Stimulated activated CD8-positive, alpha-beta memory T cell treated with anti-CD3 and anti-CD28 coated beads, Interleukin-7, amount 100 ng/mL, for 48 hours (primary cell): Measurements from ENCODE around the gene MTSS2.
"Not testable (repeated sequence)": the region's sequence is repeated elsewhere in the genome, so short reads cannot be mapped to it uniquely, and the experiment has no call there.

Experiments used
- DNase-seq, 2 donors: peaks; one replicate each; pipeline ENCODE4 v3.0.0-alpha.2; 2020; ENCODE audit warnings: low read depth in 1 of 2; ENCODE audit errors: extremely low read depth in 1 of 2

Gene MTSS2

DNA sequence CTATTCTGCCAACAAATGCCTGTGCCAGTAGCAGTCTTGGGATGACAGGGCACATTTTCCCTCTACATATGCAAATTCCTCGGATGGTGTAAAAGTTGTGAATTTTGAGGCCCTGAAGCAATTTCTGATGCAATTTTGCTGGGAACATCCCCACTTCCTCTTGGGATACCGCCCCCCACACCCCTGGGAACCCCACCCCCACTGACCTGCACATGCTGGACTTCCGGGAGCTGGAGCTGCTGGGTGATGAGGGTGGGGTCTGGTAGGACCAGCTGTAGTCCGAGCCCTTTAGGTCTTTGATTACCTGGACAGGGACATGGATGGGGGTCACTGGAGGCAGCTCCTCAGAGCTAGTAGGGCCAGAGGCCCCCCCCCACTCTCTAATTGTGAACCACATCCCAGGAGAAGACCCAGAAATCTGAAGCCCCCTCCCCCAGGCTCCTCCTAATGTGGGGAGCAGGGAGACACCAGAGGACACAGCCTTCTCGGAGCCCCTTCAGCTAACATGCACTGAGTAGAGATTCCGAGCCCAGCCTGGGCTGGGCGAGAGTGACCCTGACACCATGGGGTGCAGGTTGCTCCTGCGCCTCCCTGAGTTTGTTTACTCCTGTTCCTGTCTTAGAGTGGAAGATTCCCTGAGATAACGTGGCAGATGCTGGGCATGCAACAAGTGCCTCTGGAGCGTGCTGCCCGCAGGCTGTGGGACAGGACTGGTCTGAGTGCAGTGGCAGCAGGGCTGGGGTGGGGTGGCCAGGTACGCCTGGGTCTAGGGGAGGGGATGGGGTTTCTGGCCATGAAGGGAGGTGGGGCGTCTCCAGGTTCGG, 9.0 kb downstream of the MTSS2 start:
- no peak for DNase-seq

DNA sequence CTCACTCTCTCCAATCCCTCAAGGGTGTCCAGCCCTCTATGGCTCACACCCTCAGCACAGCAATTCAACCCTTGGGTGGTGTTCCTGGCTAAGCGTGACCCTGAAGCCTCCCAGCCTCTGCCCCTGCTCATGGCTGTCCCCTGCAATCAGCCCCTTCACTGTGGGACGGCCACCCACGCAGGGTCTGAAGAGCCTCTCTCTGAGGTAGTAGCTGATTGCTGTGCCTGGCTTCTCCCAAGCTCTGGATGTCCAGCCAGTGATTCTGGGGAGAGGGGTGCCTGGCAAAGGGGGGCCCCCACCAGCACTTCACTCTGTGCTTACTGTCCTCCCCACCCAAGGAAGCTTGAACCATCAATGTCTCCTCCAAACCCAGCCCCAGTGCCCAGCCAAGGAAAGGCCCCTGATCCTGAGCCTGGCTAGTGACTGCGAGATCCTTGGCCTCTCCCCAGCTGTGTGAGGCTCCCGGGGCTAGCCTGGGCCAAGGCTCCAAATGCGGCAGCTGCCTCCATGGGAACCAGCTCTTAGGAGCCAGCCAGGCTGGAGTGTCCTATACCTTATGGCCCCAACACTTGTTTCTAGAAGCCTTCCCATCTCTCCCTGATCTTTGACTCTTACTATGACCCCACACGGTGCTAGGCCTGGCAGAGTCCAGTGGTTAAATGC, 9.9 kb downstream of the MTSS2 start:
- no peak for DNase-seq

DNA sequence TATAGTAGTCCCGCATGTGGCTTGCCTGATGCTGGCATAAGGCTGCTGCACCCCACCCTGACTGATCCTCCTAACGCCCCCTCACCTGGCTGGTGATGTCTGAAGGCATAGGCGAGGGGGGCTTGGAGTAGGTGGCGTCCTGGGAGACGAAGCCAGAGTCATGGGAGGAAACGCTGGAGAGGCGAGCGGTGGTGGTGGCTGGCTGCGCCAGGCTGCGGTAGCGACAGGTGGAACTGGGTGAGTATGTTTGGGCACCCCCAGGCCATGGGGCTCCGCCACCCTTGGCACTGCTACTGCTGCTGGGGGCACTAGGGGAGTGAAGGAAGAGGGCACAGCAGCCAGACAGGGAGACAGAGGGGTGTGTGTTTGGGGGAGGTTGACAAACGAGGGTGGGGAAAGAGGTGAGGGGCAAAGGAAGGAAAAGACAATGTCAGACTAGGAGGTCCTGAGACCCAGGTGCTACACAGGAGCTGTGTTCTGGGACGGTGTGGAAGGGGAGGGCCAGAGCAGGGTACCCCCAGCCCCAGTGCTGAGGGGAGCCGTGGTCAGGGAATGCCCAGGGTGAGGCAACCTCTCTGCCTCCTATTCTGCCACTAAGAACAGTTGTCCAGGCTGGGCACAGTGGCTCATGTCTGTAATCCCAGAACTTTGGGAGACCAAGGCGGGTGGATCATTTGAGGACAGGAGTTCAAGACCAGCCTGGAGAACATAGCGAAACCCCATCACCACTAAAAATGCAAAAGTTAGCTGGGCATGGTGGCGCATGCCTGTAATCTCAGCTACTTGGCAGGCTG, 11.4 kb downstream of the MTSS2 start:
- no peak for DNase-seq

DNA sequence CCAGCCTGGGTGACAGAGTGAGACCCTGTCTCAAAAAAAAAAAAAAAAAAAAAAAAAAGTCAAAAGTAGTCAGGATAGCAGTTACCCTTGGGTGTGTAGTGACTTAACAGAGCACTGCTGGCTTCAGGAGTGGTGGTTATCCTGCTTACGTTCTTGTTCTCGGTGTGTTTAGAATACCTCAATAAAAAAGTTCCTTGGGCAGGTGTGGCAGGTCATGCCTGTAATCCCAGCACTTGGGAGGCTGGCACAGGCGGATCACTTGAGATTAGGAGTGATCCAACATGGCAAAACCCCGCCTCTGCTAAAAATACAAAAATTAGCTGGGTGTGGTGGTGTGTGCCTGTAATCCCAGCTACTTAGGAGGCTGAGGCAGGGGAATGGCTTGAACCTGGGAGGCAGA, 14.9 kb downstream of the MTSS2 start:
- not testable (repeated sequence) for DNase-seq

DNA sequence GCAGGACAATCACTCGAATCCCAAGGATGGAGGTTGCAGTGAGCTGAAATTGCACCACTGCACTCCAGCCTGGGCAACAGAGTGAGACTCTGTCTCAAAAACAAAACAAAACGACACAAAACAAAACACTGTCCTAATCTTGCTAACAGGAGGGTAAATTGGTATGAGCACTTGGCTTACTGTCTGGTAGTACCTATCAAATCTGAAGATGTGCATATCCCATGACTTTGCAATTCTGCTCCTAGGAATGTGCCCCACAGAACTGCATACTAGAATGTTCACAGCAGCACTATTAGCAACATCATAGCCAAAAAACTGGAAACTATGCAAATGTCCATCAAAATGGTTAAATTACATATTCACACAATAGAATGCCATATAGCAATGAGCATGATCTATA, 15.7 kb downstream of the MTSS2 start:
- no peak for DNase-seq

DNA sequence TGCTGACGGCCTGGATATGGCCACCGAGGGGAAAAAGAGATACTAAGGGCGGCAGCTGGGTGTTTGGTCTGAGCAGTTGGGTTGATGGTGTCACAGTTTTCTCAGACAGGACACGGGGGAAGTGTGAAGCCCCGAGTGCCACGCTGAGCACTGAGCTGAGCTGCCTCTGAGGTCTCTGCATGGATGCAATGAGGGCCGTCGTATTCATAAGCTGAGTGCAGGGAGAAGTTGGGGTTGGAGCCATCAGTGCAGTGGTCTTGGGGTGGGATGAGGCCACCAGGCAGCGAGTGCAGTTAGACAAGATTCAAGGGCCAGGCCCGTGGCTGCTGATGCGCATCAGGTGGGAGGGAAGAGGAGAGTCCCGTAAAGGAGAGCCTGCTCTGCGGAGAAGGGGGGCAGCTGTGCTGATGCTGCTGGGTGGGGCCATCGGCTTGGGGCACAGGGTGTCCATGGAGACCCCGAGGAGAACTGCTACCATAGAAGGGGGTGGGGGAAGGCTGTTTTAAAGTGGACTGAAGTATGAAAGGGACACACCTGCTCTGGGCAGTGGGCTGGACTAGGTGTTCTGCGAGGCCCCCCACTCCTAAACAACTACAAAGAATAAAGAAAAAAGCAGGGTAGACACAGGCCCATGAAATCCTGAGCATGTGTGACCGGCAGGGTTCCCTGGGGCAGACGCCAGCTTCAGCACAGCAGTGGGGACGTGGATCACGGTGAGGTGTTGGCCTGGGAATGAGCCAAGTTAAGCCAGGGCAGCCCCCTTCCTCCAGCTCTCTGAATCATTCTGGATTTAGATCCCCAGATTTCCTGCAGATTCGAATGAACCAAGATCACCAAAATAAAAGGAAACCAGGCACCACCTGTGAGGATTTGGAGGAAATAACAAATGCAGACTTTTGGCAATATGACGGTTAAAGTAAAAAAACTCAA, 19.8 kb downstream of the MTSS2 start:
- no peak for DNase-seq

DNA sequence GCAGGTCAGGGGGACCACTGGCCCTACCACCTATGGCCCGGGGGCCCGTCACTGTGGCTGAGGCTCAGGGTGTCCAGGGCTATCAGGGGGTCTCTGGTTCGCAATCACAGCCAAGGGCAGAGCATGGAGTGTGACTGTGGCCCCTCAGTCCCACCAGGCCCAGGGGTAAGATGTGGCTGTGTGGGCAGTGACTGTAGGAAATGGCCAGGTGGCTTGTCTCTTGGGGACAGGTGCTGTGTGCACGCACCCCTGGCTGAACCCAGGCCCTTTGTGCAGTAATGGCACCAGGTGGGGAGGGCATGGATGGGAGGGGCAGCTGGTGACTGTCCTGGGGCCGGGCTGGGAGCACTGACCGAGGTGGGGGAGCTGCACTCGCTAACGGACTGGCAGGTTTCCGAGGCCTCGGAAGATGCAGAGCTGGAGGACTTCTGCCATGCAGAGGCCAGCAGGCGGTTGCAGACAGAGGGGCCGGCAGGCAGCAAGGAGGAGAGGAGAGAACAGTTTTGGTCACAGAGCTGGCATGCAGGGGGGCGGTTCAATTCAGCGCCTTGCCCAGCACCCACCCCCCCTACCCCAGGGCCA, 20.6 kb downstream of the MTSS2 start:
- no peak for DNase-seq

DNA sequence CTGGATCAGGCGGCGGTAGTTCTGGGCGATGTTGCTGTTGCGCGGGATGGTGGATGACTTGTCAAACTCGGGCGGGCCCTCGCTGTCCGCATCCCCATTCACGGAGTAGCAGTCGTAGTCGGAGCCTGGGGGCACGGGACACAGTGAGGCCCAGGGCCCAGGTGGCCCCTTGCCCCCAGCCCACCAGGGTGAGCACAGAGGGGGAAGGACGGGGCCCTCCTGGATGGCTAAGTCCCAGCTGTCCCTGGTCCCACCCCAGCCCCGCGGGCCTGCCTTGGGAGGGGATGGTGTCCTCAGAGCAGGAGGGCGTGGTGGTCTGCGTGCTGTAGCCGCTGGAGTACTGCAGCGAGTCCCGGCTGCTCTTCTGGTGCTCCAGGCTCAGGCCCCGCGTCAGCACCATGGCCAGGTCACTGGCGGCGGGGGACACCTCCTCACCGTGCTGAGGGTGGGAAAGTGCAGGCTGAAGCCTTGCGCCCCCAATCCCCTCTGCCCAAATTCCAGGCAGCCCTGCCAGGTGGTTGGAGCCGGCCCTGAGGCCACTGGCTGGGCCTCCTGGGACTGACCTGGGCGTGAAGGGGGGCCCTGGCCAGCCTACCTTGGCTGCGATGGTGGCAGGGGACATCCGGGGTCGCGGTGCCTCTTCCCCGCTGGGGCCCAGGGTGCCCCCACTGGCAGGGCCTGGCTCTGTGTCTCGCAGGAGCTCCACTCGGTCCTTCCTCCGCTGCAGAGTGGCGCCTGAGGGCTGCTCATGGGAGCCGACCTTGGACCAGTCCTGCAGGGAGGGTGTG, 21.3 kb downstream of the MTSS2 start:
- no peak for DNase-seq

DNA sequence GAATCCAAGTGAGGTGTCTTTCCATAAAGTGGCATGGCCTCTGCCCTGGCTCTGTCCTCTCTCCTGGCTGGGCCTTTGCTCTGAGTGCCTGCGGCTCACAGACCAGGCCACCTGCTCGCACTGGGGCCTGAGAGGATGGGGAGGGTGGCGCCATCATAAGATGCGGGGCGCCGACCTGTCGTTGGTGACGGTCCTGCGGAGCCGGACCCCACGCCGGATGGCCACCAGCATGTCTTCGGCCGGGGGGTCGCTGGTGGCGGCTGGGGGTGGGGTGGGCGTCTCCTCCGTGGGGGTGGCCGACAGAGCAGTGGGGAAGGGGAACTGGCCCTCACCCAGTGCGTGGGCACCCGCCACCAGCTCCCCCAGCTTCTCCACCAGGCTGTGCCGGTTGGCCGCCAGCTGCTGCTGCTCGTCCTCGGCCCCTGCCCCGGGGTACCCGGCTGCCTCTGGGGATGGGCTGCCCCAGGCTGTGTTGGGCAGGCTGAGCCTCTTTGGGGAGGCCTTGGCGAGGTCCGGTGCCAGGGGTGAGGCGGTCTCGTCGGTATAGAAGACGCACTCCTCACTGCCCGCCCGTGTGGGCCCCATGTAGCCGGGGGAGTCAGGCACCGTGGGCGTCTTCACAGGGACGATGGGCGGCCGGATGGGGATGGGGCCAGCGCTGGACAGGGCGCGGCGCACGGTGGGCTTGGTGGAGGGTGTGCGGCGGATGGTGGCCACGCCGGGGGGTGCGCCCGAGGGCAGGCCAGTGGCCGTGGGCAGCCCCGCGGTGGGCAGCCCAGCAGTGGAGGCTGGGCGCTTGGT, 22.1 kb downstream of the MTSS2 start:
- no peak for DNase-seq

DNA sequence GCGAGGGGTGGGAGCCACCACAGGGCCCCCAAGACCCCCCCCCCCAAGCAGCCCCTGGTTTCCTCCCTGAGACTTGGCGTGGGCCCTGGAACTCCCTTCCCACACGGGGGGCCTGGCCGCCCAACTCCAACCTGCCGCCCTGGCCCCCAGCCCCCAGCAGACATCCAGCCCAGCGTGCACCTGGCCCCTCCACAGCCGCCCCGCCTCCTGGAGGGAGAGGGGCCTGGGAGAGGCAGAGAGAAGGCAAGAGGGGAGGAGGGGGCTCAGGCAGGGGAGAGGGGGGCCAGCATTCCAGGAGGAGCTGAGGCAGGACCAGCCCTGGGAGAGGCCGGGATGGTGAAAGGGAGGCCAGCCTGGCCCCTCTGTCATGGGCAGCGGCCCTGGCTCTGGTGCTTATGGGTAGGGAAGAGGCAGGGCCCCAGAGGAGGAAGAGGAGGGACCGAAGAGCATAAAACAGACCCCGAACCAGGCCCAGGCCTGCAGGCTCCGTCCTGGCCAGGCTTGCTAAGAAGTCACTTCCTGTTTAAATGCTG, 22.8 kb downstream of the MTSS2 start:
- no peak for DNase-seq

DNA sequence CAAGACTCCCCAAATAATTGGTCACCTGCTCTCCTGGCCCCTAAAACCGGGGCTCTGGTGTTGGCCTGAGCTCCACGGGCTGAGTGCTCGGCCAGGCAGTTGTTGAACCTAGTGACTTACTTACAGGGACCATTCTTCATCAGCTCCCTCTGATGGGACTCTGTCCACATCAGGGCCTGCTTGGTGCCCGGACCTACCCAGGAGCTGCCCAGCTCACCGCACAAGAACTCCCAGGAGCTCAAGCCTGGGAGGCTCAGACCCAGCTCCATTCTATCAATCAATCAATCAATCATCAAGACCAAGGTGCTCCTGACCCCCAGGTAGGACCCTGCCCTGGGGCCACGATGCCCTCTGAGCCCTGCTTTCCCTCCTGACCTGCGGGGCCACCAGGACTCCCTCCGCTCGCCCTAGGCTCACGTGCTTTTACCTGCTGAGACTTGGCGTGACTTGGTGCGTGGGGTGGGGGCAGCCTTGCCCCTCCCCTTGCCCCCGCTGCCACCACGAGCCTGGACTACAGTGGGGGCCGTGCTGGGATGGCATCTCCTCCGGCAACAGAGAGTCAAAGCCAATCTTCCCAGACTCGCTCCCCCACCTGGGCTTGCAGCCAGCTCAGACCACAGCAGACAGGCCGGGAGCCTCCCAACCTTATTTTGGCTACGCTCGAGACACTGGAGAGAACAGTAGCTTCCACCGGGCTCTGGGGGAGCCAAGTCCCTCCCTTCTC, 23.8 kb downstream of the MTSS2 start:
- DNase-seq, result no peak

DNA sequence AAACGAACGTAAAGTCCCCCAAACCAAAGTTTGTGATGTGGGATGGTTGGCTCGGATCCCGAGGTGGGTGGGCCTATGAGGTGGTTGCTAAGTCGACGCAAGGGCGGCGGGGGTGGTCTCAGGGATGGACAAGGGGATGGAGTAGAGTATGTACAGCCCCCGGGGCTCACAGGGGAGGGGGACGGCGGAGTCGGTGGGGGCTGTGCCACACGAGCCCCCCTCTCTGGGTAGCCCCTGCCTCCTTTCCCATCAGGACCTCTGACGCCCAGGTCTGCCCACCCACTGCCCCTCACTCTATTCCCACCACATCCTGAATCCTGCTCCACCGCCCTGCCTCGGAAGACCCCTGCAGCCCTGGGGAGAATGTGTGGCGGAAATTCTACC, 24.3 kb downstream of the MTSS2 start:
- DNase-seq, result no peak

DNA sequence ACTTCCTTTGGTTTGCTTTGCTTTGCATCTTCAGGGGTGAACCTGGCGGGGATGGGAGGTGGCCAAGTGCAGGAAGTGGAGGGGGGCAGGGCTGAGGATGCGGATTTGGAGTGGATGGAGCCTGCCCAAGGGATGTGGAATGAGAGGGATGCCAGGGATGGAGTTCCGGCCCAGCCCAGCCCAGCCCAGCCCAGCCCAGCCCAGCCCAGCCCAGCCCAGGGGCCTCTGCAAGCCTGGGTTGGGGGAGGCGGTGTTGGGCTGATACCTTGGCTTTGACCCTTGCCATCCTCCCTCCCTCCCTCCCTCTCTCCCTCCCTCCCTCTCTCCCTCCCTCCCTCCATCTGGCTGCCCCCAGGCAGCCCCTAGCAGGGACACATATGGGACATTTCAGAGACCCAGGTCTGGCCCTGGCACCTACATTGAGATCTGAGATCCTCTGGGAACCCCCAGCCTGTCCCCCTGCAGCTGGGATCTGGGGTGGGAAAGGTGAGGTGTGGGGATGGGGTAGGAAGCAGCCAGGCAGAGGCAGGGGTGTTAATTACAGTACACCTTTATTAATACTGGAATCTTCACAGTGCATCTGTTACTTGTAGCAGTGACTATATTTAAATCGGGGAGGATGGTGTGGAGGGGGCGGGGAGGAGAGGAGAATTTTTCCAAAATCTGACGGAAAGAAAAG, 25.0 kb downstream of the MTSS2 start:
- DNase-seq, result no peak

DNA sequence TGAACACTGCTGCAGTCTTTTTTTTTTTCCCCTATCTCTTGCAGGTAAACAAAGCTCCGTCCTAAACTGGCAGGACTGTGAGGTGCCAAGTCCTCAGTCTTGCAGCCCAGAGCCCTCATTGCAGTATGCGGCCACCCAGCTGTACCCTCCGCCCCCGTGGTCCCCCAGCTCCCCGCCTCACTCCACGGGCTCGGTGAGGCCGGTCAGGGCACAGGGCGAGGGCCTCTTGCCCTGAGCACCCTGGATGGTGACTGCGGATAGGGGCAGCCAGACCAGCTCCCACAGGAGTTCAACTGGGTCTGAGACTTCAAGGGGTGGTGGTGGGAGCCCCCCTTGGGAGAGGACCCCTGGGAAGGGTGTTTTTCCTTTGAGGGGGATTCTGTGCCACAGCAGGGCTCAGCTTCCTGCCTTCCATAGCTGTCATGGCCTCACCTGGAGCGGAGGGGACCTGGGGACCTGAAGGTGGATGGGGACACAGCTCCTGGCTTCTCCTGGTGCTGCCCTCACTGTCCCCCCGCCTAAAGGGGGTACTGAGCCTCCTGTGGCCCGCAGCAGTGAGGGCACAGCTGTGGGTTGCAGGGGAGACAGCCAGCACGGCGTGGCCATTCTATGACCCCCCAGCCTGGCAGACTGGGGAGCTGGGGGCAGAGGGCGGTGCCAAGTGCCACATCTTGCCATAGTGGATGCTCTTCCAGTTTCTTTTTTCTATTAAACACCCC, 25.7 kb downstream of the MTSS2 start:
- no peak for DNase-seq

DNA sequence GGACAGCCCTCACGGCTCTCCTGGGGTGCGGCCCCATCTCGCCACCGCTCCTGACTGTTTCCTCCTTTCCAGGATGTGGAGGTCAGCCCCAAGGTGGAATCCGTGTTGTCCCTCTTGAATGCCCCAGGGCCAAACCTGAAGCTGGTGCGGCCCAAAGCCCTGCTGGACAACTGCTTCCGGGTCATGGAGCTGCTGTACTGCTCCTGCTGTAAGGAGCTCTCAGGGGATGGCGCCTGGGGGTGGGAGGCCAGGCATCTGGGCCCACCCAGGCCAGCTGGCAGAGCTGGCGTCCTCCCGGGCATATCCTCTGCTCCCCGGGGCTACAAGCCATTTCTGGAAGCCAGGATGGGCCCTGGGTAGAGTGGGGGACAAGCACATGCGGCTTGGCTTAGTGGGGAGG, 26.3 kb downstream of the MTSS2 start:
- DNase-seq, result no peak

DNA sequence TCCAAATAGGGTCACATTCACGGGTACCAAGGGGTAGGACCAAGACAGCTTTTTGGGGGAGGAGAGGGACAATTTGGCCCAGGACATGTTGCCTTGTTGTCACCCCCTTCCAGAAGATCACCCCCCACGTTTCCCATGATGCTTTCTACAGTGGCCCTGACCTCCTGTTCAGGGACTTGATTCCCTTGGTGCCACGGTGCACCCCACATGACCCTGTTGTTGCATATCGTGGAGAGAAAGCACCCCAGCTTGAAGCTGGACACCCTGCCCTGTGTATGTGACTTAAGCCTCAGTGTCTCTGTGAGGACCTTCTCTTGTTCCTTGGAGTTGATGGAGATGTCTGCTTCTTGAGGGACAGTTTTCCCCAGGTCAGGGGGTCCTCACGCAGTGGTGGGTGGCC, 26.9 kb downstream of the MTSS2 start:
- DNase-seq, result no peak

DNA sequence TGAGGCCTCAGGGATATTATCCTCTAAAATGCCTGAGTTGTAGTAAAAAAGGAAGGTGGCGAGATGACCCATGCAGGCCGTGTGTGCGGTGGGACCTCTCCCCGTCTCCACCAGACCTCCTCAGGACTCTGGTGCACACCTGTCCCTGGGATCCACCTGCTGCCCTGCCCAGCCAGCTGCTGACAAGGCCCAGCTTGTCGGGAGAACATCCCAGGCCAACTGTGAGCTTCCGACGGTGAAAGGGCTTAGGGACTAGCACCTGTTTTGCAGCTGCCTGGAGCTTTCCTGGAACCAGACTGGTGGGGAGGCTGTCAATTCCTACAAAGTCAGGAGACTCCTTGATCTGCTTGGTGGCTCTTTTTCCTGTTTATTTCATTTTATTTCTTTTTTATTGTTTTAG, 27.9 kb downstream of the MTSS2 start:
- DNase-seq, result no peak
